Activated CD4-positive, alpha-beta T cell treated with anti-CD3 and anti-CD28 coated beads, Interleukin-2, amount 10 ng/mL, durations not matched to agents 24 days and 14 days (primary cell): ENCODE data around the gene DPH6. TPM values are rescaled to one million over a fixed set of nuclear protein-coding genes. Genes with fewer than 3 reads are reported as not detected.

Experiments
- DNase-seq: peaks from one replicate; pipeline ENCODE4 v3.0.0; 2022
- H3K27ac Mint-ChIP-seq: one replicate; pipeline ENCODE4 v1.8.0; 2022; ENCODE audit warnings: mild to moderate bottlenecking, mixed read lengths
- H3K27me3 Mint-ChIP-seq: one replicate; pipeline ENCODE4 v1.8.0; 2022; ENCODE audit warnings: mixed read lengths
- H3K36me3 Mint-ChIP-seq: one replicate; pipeline ENCODE4 v1.8.0; 2022; ENCODE audit warnings: low read depth, mild to moderate bottlenecking, mixed read lengths
- H3K4me1 Mint-ChIP-seq: one replicate; pipeline ENCODE4 v1.8.0; 2021; ENCODE audit warnings: mixed read lengths
- H3K4me3 Mint-ChIP-seq: one replicate; pipeline ENCODE4 v1.8.0; 2022; ENCODE audit warnings: mild to moderate bottlenecking, moderate library complexity, mixed read lengths
- H3K9me3 Mint-ChIP-seq: one replicate; pipeline ENCODE4 v1.8.0; 2021; ENCODE audit warnings: mixed read lengths
- intact Hi-C: fragments of 100-400 bp; cut with micrococcal nuclease; formaldehyde crosslinking; loops from one replicate; pipeline ENCODE4 v1.15.1; 2023
- total RNA-seq: library from RNA; stranded (reverse); gene quantifications from 2 replicates; pipeline ENCODE4 v1.2.3, GENCODE V29; 2022

Gene DPH6
- total RNA-seq, 1 donor from 2014 or later = 15.2 TPM

GRCh38 chr15:35522061-35522460 is 23.9 kb downstream of the DPH6 start:
- no peaks in the 10 kb centered on the region for H3K9me3 Mint-ChIP-seq
- no peak overlapping the region for H3K4me3 Mint-ChIP-seq
- H3K4me1 Mint-ChIP-seq = no peaks in the 10 kb centered on the region
- no peak for DNase-seq
- no peaks in the 10 kb centered on the region for H3K36me3 Mint-ChIP-seq
- H3K27ac Mint-ChIP-seq = no peak overlapping the region
- no peaks in the 10 kb centered on the region for H3K27me3 Mint-ChIP-seq
- intact Hi-C loops = no loop called here

- H3K27ac Mint-ChIP-seq = no peak overlapping the region
- no peaks in the 10 kb centered on the region for H3K9me3 Mint-ChIP-seq
- DNase-seq = peak; percentile 58
- H3K4me3 Mint-ChIP-seq = no peak overlapping the region
- H3K27me3 Mint-ChIP-seq = no peaks in the 10 kb centered on the region
- H3K36me3 Mint-ChIP-seq = no peaks in the 10 kb centered on the region
- intact Hi-C loops = no loop called here
- H3K4me1 Mint-ChIP-seq = no peaks in the 10 kb centered on the region
These were observed 26.3 kb downstream of the DPH6 start for GRCh38 chr15:35519541-35520149.

GRCh38 chr15:35519052-35519451 is 26.9 kb downstream of the DPH6 start:
- DNase-seq = no peak
- no peak overlapping the region for H3K4me3 Mint-ChIP-seq
- H3K4me1 Mint-ChIP-seq = no peaks in the 10 kb centered on the region
- intact Hi-C loops = no loop called here
- no peaks in the 10 kb centered on the region for H3K9me3 Mint-ChIP-seq
- H3K27me3 Mint-ChIP-seq = no peaks in the 10 kb centered on the region
- no peaks in the 10 kb centered on the region for H3K36me3 Mint-ChIP-seq
- H3K27ac Mint-ChIP-seq = no peak overlapping the region

- no peaks in the 10 kb centered on the region for H3K9me3 Mint-ChIP-seq
- H3K4me1 Mint-ChIP-seq = no peaks in the 10 kb centered on the region
- DNase-seq = no peak
- no peaks in the 10 kb centered on the region for H3K36me3 Mint-ChIP-seq
- H3K4me3 Mint-ChIP-seq = no peak overlapping the region
- intact Hi-C loops = no loop called here
- H3K27ac Mint-ChIP-seq = no peak overlapping the region
- H3K27me3 Mint-ChIP-seq = no peaks in the 10 kb centered on the region
These were observed 31.2 kb downstream of the DPH6 start for GRCh38 chr15:35514759-35515158.

GRCh38 chr15:35507932-35508638 is 37.9 kb downstream of the DPH6 start:
- H3K27ac Mint-ChIP-seq = no peak overlapping the region
- no peaks in the 10 kb centered on the region for H3K36me3 Mint-ChIP-seq
- H3K27me3 Mint-ChIP-seq = no peaks in the 10 kb centered on the region
- intact Hi-C loops = no loop called here
- H3K4me1 Mint-ChIP-seq = no peaks in the 10 kb centered on the region
- DNase-seq = no peak
- H3K4me3 Mint-ChIP-seq = no peak overlapping the region
- no peaks in the 10 kb centered on the region for H3K9me3 Mint-ChIP-seq

- Mint-ChIP-seq H3K27me3 (no peaks in the 10 kb centered on the region), H3K36me3 (no peaks in the 10 kb centered on the region), H3K4me3 (no peak overlapping the region), H3K4me1 (no peaks in the 10 kb centered on the region), H3K27ac (no peak overlapping the region), H3K9me3 (no peaks in the 10 kb centered on the region)
- DNase-seq = no peak
- intact Hi-C loops = no loop called here
These were observed 39.6 kb downstream of the DPH6 start for GRCh38 chr15:35506272-35506870.

GRCh38 chr15:35505809-35506208 is 40.2 kb downstream of the DPH6 start:
- H3K4me1 Mint-ChIP-seq = no peaks in the 10 kb centered on the region
- intact Hi-C loops = no loop called here
- H3K9me3 Mint-ChIP-seq = no peaks in the 10 kb centered on the region
- no peak overlapping the region for H3K4me3 Mint-ChIP-seq
- no peaks in the 10 kb centered on the region for H3K27me3 Mint-ChIP-seq
- no peak overlapping the region for H3K27ac Mint-ChIP-seq
- DNase-seq = no peak
- no peaks in the 10 kb centered on the region for H3K36me3 Mint-ChIP-seq

GRCh38 chr15:35505141-35505540 is 40.8 kb downstream of the DPH6 start:
- H3K27me3 Mint-ChIP-seq = no peaks in the 10 kb centered on the region
- intact Hi-C loops = no loop called here
- H3K4me1 Mint-ChIP-seq = no peaks in the 10 kb centered on the region
- DNase-seq = no peak
- no peaks in the 10 kb centered on the region for H3K36me3 Mint-ChIP-seq
- H3K4me3 Mint-ChIP-seq = no peak overlapping the region
- no peak overlapping the region for H3K27ac Mint-ChIP-seq
- no peaks in the 10 kb centered on the region for H3K9me3 Mint-ChIP-seq

GRCh38 chr15:35499723-35500122 is 46.2 kb downstream of the DPH6 start:
- H3K27ac Mint-ChIP-seq = no peak overlapping the region
- no peak for DNase-seq
- intact Hi-C loops = no loop called here
- no peaks in the 10 kb centered on the region for H3K36me3 Mint-ChIP-seq
- H3K4me1 Mint-ChIP-seq = no peaks in the 10 kb centered on the region
- H3K4me3 Mint-ChIP-seq = no peak overlapping the region
- H3K27me3 Mint-ChIP-seq = no peaks in the 10 kb centered on the region
- H3K9me3 Mint-ChIP-seq = no peaks in the 10 kb centered on the region

GRCh38 chr15:35496585-35496984 is 49.4 kb downstream of the DPH6 start:
- no peaks in the 10 kb centered on the region for H3K36me3 Mint-ChIP-seq
- no peak overlapping the region for H3K27ac Mint-ChIP-seq
- no peaks in the 10 kb centered on the region for H3K4me1 Mint-ChIP-seq
- H3K27me3 Mint-ChIP-seq = no peaks in the 10 kb centered on the region
- H3K9me3 Mint-ChIP-seq = no peaks in the 10 kb centered on the region
- intact Hi-C loops = no loop called here
- H3K4me3 Mint-ChIP-seq = no peak overlapping the region
- DNase-seq = no peak

GRCh38 chr15:35495080-35495479 is 50.9 kb downstream of the DPH6 start:
- no peak overlapping the region for H3K4me3 Mint-ChIP-seq
- no peak for DNase-seq

GRCh38 chr15:35491999-35492398 is 54.0 kb downstream of the DPH6 start:
- Mint-ChIP-seq H3K4me1 (no peaks in the 10 kb centered on the region), H3K27ac (no peak overlapping the region), H3K4me3 (no peak overlapping the region), H3K27me3 (no peaks in the 10 kb centered on the region), H3K9me3 (peaks cover 10% of the 10 kb centered on the region), H3K36me3 (peaks cover 6% of the 10 kb centered on the region)
- DNase-seq = no peak
- intact Hi-C loops = no loop called here

More at GRCh38 chr15:35495080-35495479, 50.9 kb downstream of the DPH6 start:
- H3K4me1 Mint-ChIP-seq = no peaks in the 10 kb centered on the region
- no peaks in the 10 kb centered on the region for H3K27me3 Mint-ChIP-seq
- H3K27ac Mint-ChIP-seq = no peak overlapping the region
- intact Hi-C loops = no loop called here
- H3K9me3 Mint-ChIP-seq = no peaks in the 10 kb centered on the region
- H3K36me3 Mint-ChIP-seq = no peaks in the 10 kb centered on the region

- Mint-ChIP-seq H3K4me3 (no peak overlapping the region), H3K27ac (no peak overlapping the region), H3K4me1 (no peaks in the 10 kb centered on the region), H3K9me3 (peaks cover 12% of the 10 kb centered on the region), H3K36me3 (peaks cover 9% of the 10 kb centered on the region), H3K27me3 (no peaks in the 10 kb centered on the region)
- DNase-seq = no peak
- intact Hi-C loops = no loop called here
These were observed 54.8 kb downstream of the DPH6 start for GRCh38 chr15:35491173-35491572.

GRCh38 chr15:35490511-35490910 is 55.5 kb downstream of the DPH6 start:
- DNase-seq = no peak
- H3K27ac Mint-ChIP-seq = no peak overlapping the region
- H3K4me3 Mint-ChIP-seq = no peak overlapping the region
- H3K36me3 Mint-ChIP-seq = peaks cover 12% of the 10 kb centered on the region
- H3K27me3 Mint-ChIP-seq = no peaks in the 10 kb centered on the region
- no peaks in the 10 kb centered on the region for H3K4me1 Mint-ChIP-seq
- intact Hi-C loops = no loop called here
- H3K9me3 Mint-ChIP-seq = peaks cover 19% of the 10 kb centered on the region
